Skeletal muscle tissue (tissue), 4 donors: ENCODE data around the gene TTC24. TPM values are rescaled to one million over a fixed set of nuclear protein-coding genes. Genes with fewer than 3 reads are reported as not detected.
"Not testable (repeated sequence)": the region's sequence is repeated elsewhere in the genome, so short reads cannot be mapped to it uniquely, and the experiment has no call there.

Source experiments
- H3K27ac ChIP-seq: one replicate; pipeline ENCODE4 v1.7.0; 2013; ENCODE audit warnings: mild to moderate bottlenecking, low read depth, low read length, inconsistent platforms
- H3K27me3 ChIP-seq, 3 donors: one replicate each; pipeline ENCODE4 v1.7.0; 2013; ENCODE audit warnings: low read length in 3 of 3; ENCODE audit not compliant: control insufficient read depth in 3 of 3, insufficient read depth in 3 of 3
- H3K36me3 ChIP-seq, 3 donors: one replicate each; pipeline ENCODE4 v1.7.0; 2013; ENCODE audit warnings: low read length in 3 of 3; ENCODE audit not compliant: control insufficient read depth in 3 of 3, insufficient read depth in 3 of 3
- H3K4me1 ChIP-seq, 3 donors: one replicate each; pipeline ENCODE4 v1.7.0; 2013; ENCODE audit warnings: low read length in 3 of 3, mild to moderate bottlenecking in 3 of 3; ENCODE audit not compliant: control insufficient read depth in 3 of 3, insufficient read depth in 3 of 3
- H3K4me3 ChIP-seq, 3 donors: one replicate each; pipeline ENCODE4 v1.7.0; 2013; ENCODE audit warnings: low read length in 3 of 3
- H3K9ac ChIP-seq, 3 donors: one replicate each; pipeline ENCODE4 v1.7.0; 2013; ENCODE audit warnings: low read length in 3 of 3, mild to moderate bottlenecking in 3 of 3, moderate library complexity in 2 of 3, low read depth in 1 of 3
- H3K9me3 ChIP-seq, 3 donors: one replicate each; pipeline ENCODE4 v1.7.0; 2013; ENCODE audit warnings: low read length in 3 of 3; ENCODE audit not compliant: control insufficient read depth in 3 of 3
- total RNA-seq: library from RNA; depleted of rRNA; stranded (reverse); fragments of >200 nt; gene quantifications from one replicate; pipeline ENCODE4 v1.2.3, GENCODE V29; 2014
- donor health status: Osteomylitis.

Gene TTC24
- total RNA-seq, 1 donor from 2014 or later, result not detected

GRCh38 chr1:156600733-156601121 is 21.2 kb downstream of the TTC24 start:
- Histone ChIP-seq H3K27ac (peak overlapping the region; percentile 62), H3K4me3 (peak overlapping the region; percentile 82 to 99 (median 98)), H3K4me1 (peaks cover 9 to 21% (median 18%) of the 10 kb centered on the region in 3 donors), H3K27me3 (no peaks in the 10 kb centered on the region), H3K9me3 (no peaks in the 10 kb centered on the region), H3K9ac (peak overlapping the region; percentile 76 to 92 (median 85)), H3K36me3 (peaks cover 23 to 29% (median 26%) of the 10 kb centered on the region in 3 donors)

- Histone ChIP-seq H3K27ac (peak within 1 kb of the TSS; percentile 62), H3K36me3 (peaks cover 18 to 23% (median 20%) of the 10 kb centered on the region in 3 donors), H3K9ac (peak within 1 kb of the TSS; percentile 76 to 92 (median 85)), H3K9me3 (no peaks in the 10 kb centered on the region), H3K4me3 (peak within 1 kb of the TSS; percentile 82 to 99 (median 98)), H3K4me1 (peaks cover 9 to 21% (median 18%) of the 10 kb centered on the region in 3 donors), H3K27me3 (no peaks in the 10 kb centered on the region)
Observed at GRCh38 chr1:156601122-156601830, 21.8 kb downstream of the TTC24 start, which contains the start of gene GPATCH4. GPATCH4 (minus strand) TSS chr1:156601479.

- Histone ChIP-seq H3K27ac (peak overlapping the region; percentile 62), H3K4me1 (peaks cover 9 to 21% (median 18%) of the 10 kb centered on the region in 3 donors), H3K9me3 (no peaks in the 10 kb centered on the region), H3K4me3 (peak overlapping the region; percentile 82 to 99 (median 98)), H3K27me3 (no peaks in the 10 kb centered on the region), H3K9ac (peak overlapping the region; percentile 76 to 92 (median 85)), H3K36me3 (peaks cover 14 to 17% (median 14%) of the 10 kb centered on the region in 3 donors)
Observed at GRCh38 chr1:156601892-156602291, 22.4 kb downstream of the TTC24 start.

- peaks cover 7 to 10% (median 8%) of the 10 kb centered on the region in 3 donors for H3K36me3 ChIP-seq
- H3K27ac ChIP-seq, result no peak overlapping the region
- H3K4me1 ChIP-seq, result peaks cover 9 to 21% (median 18%) of the 10 kb centered on the region in 3 donors
- H3K4me3 ChIP-seq, result no peak overlapping the region
- no peaks in the 10 kb centered on the region for H3K27me3 ChIP-seq
- H3K9ac ChIP-seq, result no peak overlapping the region
- no peaks in the 10 kb centered on the region for H3K9me3 ChIP-seq
Observed at GRCh38 chr1:156602557-156602993, 23.1 kb downstream of the TTC24 start.

GRCh38 chr1:156607344-156607743 is 27.8 kb downstream of the TTC24 start:
- H3K27me3 ChIP-seq, H3K4me1 ChIP-seq: not testable (repeated sequence)

GRCh38 chr1:156608036-156608674 is 28.6 kb downstream of the TTC24 start:
- Histone ChIP-seq H3K9me3 (no peaks in the 10 kb centered on the region), H3K4me3 (no peak overlapping the region), H3K27me3 (peaks cover 0 to 7% (median 3%) of the 10 kb centered on the region in 3 donors), H3K9ac (no peak overlapping the region), H3K36me3 (no peaks in the 10 kb centered on the region), H3K27ac (no peak overlapping the region), H3K4me1 (peaks cover 0 to 5% (median 0%) of the 10 kb centered on the region in 3 donors)

More at GRCh38 chr1:156607344-156607743, 27.8 kb downstream of the TTC24 start:
- not testable (repeated sequence) for H3K9me3 ChIP-seq, H3K9ac ChIP-seq, H3K36me3 ChIP-seq, H3K27ac ChIP-seq, H3K4me3 ChIP-seq

GRCh38 chr1:156608981-156609380 is 29.5 kb downstream of the TTC24 start:
- H3K4me1 ChIP-seq, result peaks cover 0 to 5% (median 0%) of the 10 kb centered on the region in 3 donors
- H3K36me3 ChIP-seq, result no peaks in the 10 kb centered on the region
- no peaks in the 10 kb centered on the region for H3K9me3 ChIP-seq
- no peak overlapping the region for H3K4me3 ChIP-seq
- no peak overlapping the region for H3K27ac ChIP-seq
- peaks cover 0 to 7% (median 3%) of the 10 kb centered on the region in 3 donors for H3K27me3 ChIP-seq
- no peak overlapping the region for H3K9ac ChIP-seq

GRCh38 chr1:156610072-156610471 is 30.5 kb downstream of the TTC24 start:
- H3K27ac ChIP-seq, H3K27me3 ChIP-seq, H3K4me3 ChIP-seq, H3K4me1 ChIP-seq, H3K9ac ChIP-seq, H3K36me3 ChIP-seq, H3K9me3 ChIP-seq: not testable (repeated sequence)

- Histone ChIP-seq H3K4me1 (peaks cover 0 to 9% (median 6%) of the 10 kb centered on the region in 3 donors), H3K27ac (no peak overlapping the region), H3K27me3 (peaks cover 0 to 13% (median 7%) of the 10 kb centered on the region in 3 donors), H3K36me3 (no peaks in the 10 kb centered on the region), H3K4me3 (no peak overlapping the region), H3K9ac (no peak overlapping the region), H3K9me3 (no peaks in the 10 kb centered on the region)
Observed at GRCh38 chr1:156612666-156613065, 33.1 kb downstream of the TTC24 start.

- H3K4me1 ChIP-seq, result peaks cover 0 to 6% (median 3%) of the 10 kb centered on the region in 3 donors
- peak overlapping the region; percentile 44 for H3K27ac ChIP-seq
- no peaks in the 10 kb centered on the region for H3K36me3 ChIP-seq
- peak overlapping the region in 1 of 3 donors; percentile 14 for H3K9ac ChIP-seq
- no peaks in the 10 kb centered on the region for H3K9me3 ChIP-seq
- H3K4me3 ChIP-seq, result peak overlapping the region in 2 of 3 donors; percentile 29 to 43
- peaks cover 4 to 21% (median 21%) of the 10 kb centered on the region in 3 donors for H3K27me3 ChIP-seq
Observed at GRCh38 chr1:156615946-156616345, 36.4 kb downstream of the TTC24 start.
